Measurements from ENCODE around the gene RIPOR2.

The RIPOR2 gene

GRCh38 chr6:24821860-24822444 is 113.8 kb downstream of the RIPOR2 start:
- Mint-ChIP-seq H3K27ac (peak overlapping the region; percentile 89), H3K9me3 (no peaks in the 10 kb centered on the region), H3K27me3 (no peaks in the 10 kb centered on the region), H3K36me3 (peaks cover 14 to 30% of the 10 kb centered on the region in 2 donors), H3K4me3 (no peak overlapping the region), H3K4me1 (peaks cover 0 to 2% of the 10 kb centered on the region in 2 donors)
- no peak for DNase-seq
- ATAC-seq (replicated peaks) = no peak

DNA sequence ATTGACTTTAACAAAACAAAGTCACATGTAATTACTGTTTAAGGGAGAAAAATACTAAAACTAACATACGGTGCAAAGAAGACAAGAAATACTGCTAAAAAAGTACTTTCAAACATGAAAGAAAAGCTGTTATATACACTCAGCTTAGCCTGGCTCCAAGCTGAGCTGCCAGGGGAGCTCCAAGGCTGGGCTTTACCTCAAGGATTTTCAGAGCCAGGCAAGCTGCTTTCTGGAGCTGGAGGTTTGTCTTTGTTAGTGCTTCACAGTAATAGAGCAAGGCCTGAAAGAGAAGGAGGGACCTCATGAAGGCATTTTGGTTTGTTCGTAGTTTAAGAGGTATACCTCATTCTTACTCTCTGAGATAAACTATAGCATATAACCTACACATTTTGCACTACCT is 117.4 kb downstream of the RIPOR2 start:
- H3K27ac Mint-ChIP-seq = peak overlapping the region; percentile 37

GRCh38 chr6:24809728-24810127 is 126.0 kb downstream of the RIPOR2 start:
- H3K4me3 Mint-ChIP-seq = no peak overlapping the region
- H3K36me3 Mint-ChIP-seq = peaks cover 13 to 16% of the 10 kb centered on the region in 2 donors
- DNase-seq (no peak), ATAC-seq (replicated peaks) (no peak)
- no peaks in the 10 kb centered on the region for H3K9me3 Mint-ChIP-seq
- H3K4me1 Mint-ChIP-seq = no peaks in the 10 kb centered on the region
- no peak overlapping the region for H3K27ac Mint-ChIP-seq
- no peaks in the 10 kb centered on the region for H3K27me3 Mint-ChIP-seq

More for the DNA sequence above, 117.4 kb downstream of the RIPOR2 start:
- ATAC-seq (replicated peaks) (no peak), DNase-seq (no peak)
- Mint-ChIP-seq H3K4me3 (no peak overlapping the region), H3K9me3 (no peaks in the 10 kb centered on the region), H3K4me1 (peaks cover 0 to 2% of the 10 kb centered on the region in 2 donors), H3K27me3 (no peaks in the 10 kb centered on the region), H3K36me3 (peaks cover 6 to 18% of the 10 kb centered on the region in 2 donors)

GRCh38 chr6:24807584-24807983 is 128.2 kb downstream of the RIPOR2 start:
- no peak overlapping the region for H3K4me3 Mint-ChIP-seq
- H3K9me3 Mint-ChIP-seq = no peaks in the 10 kb centered on the region
- ATAC-seq (replicated peaks) = no peak
- H3K4me1 Mint-ChIP-seq = no peaks in the 10 kb centered on the region
- H3K27me3 Mint-ChIP-seq = no peaks in the 10 kb centered on the region
- H3K36me3 Mint-ChIP-seq = peaks cover 18 to 21% of the 10 kb centered on the region in 2 donors
- DNase-seq = no peak
- no peak overlapping the region for H3K27ac Mint-ChIP-seq

DNA sequence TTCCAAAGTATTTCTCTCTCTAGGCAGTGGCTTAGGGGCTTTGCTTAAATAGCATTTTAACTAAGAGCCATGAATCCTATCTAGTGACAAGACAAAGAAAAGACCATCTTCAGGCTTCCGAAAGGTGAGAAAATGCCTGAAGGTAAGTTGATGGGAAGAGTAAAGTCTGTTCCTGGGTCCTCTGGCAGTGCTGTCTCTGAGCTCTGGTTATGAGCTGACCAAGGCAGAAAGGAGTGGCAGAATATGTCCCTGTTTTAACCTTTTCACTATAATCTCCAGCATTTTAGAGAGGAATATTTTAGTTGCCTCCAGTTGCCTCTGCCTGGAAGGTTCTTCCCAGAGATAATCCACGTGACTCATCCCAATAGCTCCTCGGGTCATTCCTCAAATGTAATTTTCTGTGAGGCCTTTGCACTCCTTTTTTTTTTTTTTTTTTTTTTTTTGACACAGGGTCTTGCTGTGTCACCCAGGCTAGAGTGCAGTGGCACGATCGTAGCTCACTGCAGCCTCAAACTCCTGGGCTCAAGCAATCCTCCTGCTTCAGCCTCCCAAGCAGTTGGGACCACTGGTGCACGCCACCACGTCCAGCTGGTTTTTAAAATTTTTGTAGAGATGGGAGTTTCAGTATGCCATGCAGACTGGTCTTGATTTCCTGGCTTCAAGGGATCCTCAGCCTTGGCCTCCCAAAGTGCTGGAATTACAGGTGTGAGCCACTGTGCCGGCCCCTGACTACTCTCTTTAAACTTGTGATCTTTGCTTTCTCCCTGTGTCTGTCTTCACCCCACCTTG is 133.3 kb downstream of the RIPOR2 start:
- Mint-ChIP-seq H3K4me3 (no peak overlapping the region), H3K36me3 (peaks cover 12 to 25% of the 10 kb centered on the region in 2 donors), H3K27ac (peak overlapping the region; percentile 27), H3K27me3 (no peaks in the 10 kb centered on the region), H3K4me1 (peaks cover 0 to 1% of the 10 kb centered on the region in 2 donors), H3K9me3 (no peaks in the 10 kb centered on the region)
- ATAC-seq (replicated peaks) = no peak
- DNase-seq = no peak

DNA sequence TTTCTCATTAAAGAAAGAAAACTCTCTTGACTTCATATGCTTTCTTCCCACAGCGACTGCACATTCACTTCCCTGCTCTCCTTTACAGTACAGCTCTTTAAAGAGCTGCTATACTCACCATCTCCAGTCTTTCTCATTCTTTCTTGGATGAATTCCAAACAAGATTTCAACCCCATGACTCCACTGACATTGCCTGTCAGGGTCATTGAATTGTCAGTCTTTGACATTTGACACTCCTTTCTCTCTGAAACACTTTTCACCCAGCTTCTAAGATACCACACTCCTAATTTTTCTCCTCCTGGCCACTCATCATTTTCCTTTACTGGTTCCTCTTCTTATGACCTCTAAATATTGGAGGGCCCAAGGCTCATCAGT is 136.2 kb downstream of the RIPOR2 start:
- ATAC-seq (replicated peaks) (no peak), DNase-seq (no peak)
- Mint-ChIP-seq H3K9me3 (no peaks in the 10 kb centered on the region), H3K36me3 (peaks cover 9 to 21% of the 10 kb centered on the region in 2 donors), H3K4me1 (peaks cover 0 to 1% of the 10 kb centered on the region in 2 donors), H3K27me3 (no peaks in the 10 kb centered on the region), H3K27ac (no peak overlapping the region), H3K4me3 (no peak overlapping the region)

DNA sequence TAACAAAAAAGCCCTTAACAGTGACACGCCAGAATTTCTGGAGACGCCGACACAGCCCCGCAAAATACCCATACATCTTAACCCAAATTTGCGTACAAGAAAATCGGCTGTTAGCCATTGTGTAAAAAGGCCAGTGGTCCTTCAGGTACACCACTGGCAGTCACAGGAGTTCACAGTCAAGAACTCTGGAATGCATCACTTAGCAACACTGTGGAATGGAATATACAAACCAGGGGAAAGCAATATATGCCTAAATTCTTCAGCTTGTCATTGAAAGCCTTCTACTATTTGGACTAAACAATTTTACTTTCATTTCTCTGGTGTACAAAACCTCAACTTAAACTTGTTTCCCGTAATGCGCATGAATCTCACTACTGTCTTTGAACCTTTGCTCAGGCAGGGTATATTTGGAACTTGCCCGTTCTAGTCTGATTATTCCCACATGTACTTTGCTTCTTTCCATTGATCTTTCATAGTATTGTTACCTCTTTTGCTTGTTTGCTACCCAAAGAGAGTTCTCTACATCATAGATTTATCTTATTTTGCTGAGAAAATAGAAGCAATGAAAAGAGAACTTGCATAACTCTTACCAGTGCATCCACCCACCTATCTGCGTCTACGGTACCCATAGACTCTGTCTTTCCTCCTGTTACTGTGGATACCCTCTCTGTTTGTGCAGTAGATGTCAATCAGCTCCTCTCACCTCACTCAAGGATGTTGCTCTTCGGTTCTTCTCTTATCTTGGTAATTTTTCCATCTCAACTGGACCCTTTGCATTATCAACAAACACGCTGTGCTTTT is 136.8 kb downstream of the RIPOR2 start, which contains the start of gene ARMH2:
ARMH2 (minus strand) TSS at position 178 of the 801 bp plus-strand sequence; CDS start at position 118, 60 bp downstream.
- ATAC-seq (replicated peaks) (no peak), DNase-seq (no peak)
- no peak within 1 kb of the TSS for H3K4me3 Mint-ChIP-seq
- no peaks in the 10 kb centered on the region for H3K27me3 Mint-ChIP-seq
- peaks cover 9 to 21% of the 10 kb centered on the region in 2 donors for H3K36me3 Mint-ChIP-seq
- H3K9me3 Mint-ChIP-seq = no peaks in the 10 kb centered on the region
- H3K4me1 Mint-ChIP-seq = peaks cover 0 to 1% of the 10 kb centered on the region in 2 donors
- H3K27ac Mint-ChIP-seq = no peak within 1 kb of the TSS

GRCh38 chr6:24797596-24798216 is 138.1 kb downstream of the RIPOR2 start:
- Mint-ChIP-seq H3K27ac (no peak overlapping the region), H3K36me3 (peaks cover 6 to 17% of the 10 kb centered on the region in 2 donors), H3K27me3 (no peaks in the 10 kb centered on the region), H3K9me3 (no peaks in the 10 kb centered on the region), H3K4me1 (peaks cover 0 to 1% of the 10 kb centered on the region in 2 donors), H3K4me3 (no peak overlapping the region)
- DNase-seq = no peak
- no peak for ATAC-seq (replicated peaks)

DNA sequence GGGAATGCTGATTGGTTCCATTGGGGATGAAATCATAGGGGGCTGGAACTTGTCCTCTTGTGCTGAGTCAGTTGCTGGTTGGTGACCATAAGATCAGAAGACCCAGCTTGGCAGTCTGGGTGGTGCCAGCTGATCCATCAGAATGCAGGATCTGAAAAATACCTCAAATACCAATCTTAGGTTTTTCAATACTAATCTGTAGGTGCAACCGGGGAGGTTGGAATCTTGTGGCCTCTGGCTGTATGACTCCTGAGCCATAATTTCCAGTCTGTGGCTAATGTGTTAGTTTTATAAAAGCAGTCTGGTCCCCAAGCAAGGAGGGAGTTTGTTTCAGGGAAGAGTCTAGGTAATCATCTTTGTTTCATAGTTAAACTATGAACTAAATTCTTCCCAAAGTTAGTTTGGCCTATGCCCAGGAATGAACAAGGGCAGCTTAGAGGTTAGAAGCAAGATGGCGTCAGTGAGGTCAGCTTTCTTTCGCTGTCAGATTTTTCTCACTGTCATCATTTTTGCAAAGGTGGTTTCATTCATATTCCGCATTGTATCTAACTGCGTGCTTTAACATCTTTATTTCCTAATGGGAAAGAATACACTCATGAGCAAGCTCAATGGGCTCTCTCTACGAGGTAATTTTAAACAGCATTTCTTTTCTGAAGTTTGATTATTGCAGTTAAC is 139.0 kb downstream of the RIPOR2 start:
- Mint-ChIP-seq H3K4me3 (no peak overlapping the region), H3K27ac (no peak overlapping the region), H3K9me3 (no peaks in the 10 kb centered on the region), H3K4me1 (peaks cover 0 to 1% of the 10 kb centered on the region in 2 donors), H3K27me3 (no peaks in the 10 kb centered on the region), H3K36me3 (peaks cover 5 to 15% of the 10 kb centered on the region in 2 donors)
- DNase-seq (no peak), ATAC-seq (replicated peaks) (no peak)

- Mint-ChIP-seq H3K4me1 (no peaks in the 10 kb centered on the region), H3K4me3 (no peak overlapping the region), H3K9me3 (no peaks in the 10 kb centered on the region), H3K36me3 (peaks cover 4 to 8% of the 10 kb centered on the region in 2 donors), H3K27ac (no peak overlapping the region), H3K27me3 (no peaks in the 10 kb centered on the region)
- DNase-seq (no peak), ATAC-seq (replicated peaks) (no peak)
Observed at GRCh38 chr6:24795106-24795505, 140.7 kb downstream of the RIPOR2 start.

DNA sequence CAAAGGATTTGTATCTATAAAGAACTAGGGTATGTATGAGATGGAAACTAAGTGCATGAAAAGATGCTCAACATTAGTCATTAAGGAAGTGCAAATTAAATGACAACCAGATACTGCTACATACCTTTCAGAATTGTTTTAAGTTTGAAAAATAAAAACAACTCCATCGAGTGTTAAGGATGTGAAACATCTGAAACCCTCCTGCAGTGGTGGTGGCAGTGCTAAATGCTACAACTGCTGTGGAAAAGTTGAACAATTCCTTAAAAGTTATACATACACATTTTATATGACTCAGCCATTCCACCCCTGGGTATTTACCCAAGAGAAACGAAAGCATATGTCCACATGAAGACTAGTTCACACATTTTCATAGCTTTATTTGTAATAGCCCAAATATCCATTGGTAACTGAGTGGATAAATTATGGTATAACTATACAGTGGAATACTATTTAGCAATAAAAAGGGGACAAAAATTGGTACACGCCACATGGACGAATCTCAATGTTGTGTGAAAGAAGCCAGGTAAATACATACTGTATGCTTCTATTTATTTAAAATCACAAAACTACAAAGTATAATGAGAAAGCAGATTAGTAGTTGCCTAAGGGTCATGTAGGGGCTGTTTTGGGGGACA is 147.6 kb downstream of the RIPOR2 start:
- Mint-ChIP-seq H3K4me3 (no peak overlapping the region), H3K4me1 (peaks cover 0 to 10% of the 10 kb centered on the region in 2 donors), H3K36me3 (peaks cover 33% of the 10 kb centered on the region in 2 donors), H3K27me3 (no peaks in the 10 kb centered on the region), H3K27ac (no peak overlapping the region), H3K9me3 (no peaks in the 10 kb centered on the region)
- ATAC-seq (replicated peaks) (peak; percentile 38 to 48), DNase-seq (no peak)

GRCh38 chr6:24780206-24780605 is 155.6 kb downstream of the RIPOR2 start:
- ATAC-seq (replicated peaks) = no peak
- no peak overlapping the region for H3K4me3 Mint-ChIP-seq
- H3K27ac Mint-ChIP-seq = no peak overlapping the region
- H3K36me3 Mint-ChIP-seq = peaks cover 27 to 33% of the 10 kb centered on the region in 2 donors
- no peaks in the 10 kb centered on the region for H3K9me3 Mint-ChIP-seq
- no peak for DNase-seq
- peaks cover 8 to 18% of the 10 kb centered on the region in 2 donors for H3K4me1 Mint-ChIP-seq
- H3K27me3 Mint-ChIP-seq = no peaks in the 10 kb centered on the region

DNA sequence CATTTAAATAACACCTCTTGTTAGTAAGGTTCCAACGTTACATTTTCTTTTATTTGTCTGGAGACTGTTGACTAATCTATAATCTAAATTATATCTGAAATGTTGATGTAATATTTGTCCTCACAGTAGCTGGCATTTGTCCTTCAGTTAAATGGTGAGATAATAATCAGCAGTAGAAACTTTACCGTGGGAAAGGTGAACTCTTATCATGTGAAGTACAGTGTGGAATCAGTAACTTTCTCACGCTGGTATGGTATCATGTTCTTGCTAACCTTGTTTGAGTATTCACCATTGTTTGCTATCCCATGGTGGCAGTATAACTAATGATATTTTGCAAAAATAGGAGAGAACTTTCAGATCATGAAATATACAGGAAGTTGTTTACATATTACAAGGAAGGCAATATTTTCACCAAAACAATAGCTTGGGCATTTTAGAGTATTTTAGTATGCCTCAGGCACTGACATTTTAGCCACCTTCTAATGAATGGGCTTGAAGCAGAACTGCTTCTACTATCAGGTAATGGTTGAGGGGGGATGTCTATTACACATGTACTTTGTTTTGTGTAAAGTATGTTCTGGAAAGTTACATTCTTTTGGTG is 156.2 kb downstream of the RIPOR2 start:
- Mint-ChIP-seq H3K27ac (no peak overlapping the region), H3K36me3 (peaks cover 26 to 32% of the 10 kb centered on the region in 2 donors), H3K27me3 (no peaks in the 10 kb centered on the region), H3K9me3 (no peaks in the 10 kb centered on the region), H3K4me1 (peaks cover 8 to 18% of the 10 kb centered on the region in 2 donors), H3K4me3 (no peak overlapping the region)
- ATAC-seq (replicated peaks) (no peak), DNase-seq (no peak)
